ENCODE results near the gene CACNA1G.

- no peak for TF ChIP-seq CTCF (IDR thresholded peaks at IDR 0.05; ENCODE audit: low read depth, low read length, poor library complexity, severe bottlenecking)
- TF ChIP-seq EZH2phosphoT487 (IDR thresholded peaks at IDR 0.05; ENCODE audit: borderline replicate concordance, low read length): no peak
Measured at GRCh38 chr17:50618300-50618699, 57.8 kb downstream of the CACNA1G start.
